Bronchial epithelial cell (primary cell): ENCODE results near the gene APOL3. TPM values are rescaled to one million over a fixed set of nuclear protein-coding genes. Genes with fewer than 3 reads are reported as not detected.
A peak's percentile ranks its signal among the peaks of the same experiment; 100 is the strongest.

Experiments
- DNase-seq: peaks from one replicate; pipeline ENCODE4 v3.0.0-alpha.2; 2010; ENCODE audit warnings: low read depth
- FAIRE-seq: peaks from 2 replicates; lab custom pipeline; 2011; peaks lifted over from hg19 to GRCh38; lab: Jason Lieb, UNC
- H3K27me3 ChIP-seq: 2 replicates; pipeline ENCODE4 v1.5.1; 2011; ENCODE audit warnings: low read length; ENCODE audit not compliant: control insufficient read depth, insufficient read depth
- H3K36me3 ChIP-seq: 2 replicates; pipeline ENCODE4 v1.5.1; 2011; ENCODE audit warnings: low read length; ENCODE audit not compliant: control insufficient read depth, insufficient read depth
- H3K4me3 ChIP-seq: 2 replicates; pipeline ENCODE4 v1.5.1; 2011; ENCODE audit warnings: mild to moderate bottlenecking, low read depth, low read length, control low read depth
- total RNA-seq: library from RNA; depleted of rRNA; stranded (reverse); fragments of >200 nt; gene quantifications from 2 replicates; pipeline ENCODE4 v1.2.1, GENCODE V29; 2014
- TF ChIP-seq, protein P1 (sequence below): IDR thresholded peaks from 2 replicates; pipeline ENCODE4 v1.5.1; 2011; ENCODE audit warnings: mild to moderate bottlenecking, moderate library complexity, low read length, control low read depth, inconsistent platforms; ENCODE audit not compliant: insufficient read depth, severe bottlenecking

Gene APOL3
- total RNA-seq, 1 donor from 2014 or later = not detected

DNA sequence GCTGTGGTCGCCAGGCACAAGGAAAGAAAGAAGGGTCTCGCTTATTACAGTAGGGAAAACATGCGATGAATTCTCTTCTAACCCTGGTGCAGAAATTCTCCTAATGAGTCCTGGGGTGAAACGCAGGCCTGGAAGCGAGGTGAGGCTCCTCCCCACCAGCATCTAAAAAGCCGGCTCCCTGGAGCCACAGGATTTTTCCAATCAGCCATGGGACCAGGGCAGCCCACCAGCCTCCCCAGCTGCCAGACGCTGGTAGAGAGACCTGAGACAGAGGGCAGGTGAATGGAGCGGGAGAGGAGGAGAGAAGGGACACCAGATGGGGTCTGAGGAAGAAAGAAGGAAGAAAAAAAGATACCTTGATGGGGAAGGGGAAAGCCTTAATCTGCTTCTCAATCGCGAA is 28.6 kb downstream of the APOL3 start:
- DNase-seq (no peak), FAIRE-seq (no peak)
- Histone ChIP-seq H3K27me3 (no peaks in the 10 kb centered on the region), H3K36me3 (no peaks in the 10 kb centered on the region), H3K4me3 (no peak overlapping the region)
- TF ChIP-seq, protein P1, sequence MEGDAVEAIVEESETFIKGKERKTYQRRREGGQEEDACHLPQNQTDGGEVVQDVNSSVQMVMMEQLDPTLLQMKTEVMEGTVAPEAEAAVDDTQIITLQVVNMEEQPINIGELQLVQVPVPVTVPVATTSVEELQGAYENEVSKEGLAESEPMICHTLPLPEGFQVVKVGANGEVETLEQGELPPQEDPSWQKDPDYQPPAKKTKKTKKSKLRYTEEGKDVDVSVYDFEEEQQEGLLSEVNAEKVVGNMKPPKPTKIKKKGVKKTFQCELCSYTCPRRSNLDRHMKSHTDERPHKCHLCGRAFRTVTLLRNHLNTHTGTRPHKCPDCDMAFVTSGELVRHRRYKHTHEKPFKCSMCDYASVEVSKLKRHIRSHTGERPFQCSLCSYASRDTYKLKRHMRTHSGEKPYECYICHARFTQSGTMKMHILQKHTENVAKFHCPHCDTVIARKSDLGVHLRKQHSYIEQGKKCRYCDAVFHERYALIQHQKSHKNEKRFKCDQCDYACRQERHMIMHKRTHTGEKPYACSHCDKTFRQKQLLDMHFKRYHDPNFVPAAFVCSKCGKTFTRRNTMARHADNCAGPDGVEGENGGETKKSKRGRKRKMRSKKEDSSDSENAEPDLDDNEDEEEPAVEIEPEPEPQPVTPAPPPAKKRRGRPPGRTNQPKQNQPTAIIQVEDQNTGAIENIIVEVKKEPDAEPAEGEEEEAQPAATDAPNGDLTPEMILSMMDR = no peak

DNA sequence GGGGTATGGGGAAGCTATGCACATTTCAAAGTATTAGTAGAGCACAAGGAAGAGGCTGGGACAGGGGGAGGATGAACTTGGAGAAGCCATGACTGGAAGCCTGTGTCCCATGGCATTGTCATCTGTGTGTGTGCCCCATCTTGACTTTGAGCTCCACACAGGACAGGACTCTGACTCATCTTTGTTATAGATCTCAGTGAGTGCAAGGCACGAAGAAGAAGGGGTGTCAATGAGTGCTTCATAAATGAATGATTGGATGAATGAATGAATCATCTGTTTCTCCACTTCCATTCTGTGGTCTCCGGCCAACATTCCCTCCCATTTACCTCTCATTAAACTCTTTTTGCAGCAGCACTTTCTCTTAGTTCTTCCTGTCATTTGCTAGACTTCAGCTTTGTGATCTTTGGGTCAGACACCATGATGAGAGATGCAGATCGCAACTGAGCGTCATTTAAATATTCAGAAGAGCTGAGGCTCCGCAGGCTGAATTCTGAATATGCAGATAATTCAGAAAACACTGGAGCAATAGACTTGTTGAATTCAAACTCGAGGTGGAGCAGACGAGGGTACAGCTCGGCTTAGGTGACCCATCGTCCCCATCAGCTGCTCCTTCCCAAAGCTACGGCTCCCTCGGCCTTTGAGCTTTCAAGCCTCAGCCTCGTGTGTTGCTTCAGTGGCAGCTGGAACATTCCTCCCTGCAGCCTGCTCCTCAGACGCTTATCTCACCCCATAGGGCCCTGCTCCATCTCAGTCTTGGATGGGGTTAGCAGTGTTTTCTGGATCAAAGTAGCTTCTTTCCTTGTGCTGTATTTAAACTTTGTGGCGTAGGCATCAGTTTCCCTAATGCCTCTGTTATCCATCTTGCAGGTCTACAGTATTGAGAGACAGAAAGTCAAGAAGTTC is 30.8 kb downstream of the APOL3 start:
- no peak overlapping the region for H3K4me3 ChIP-seq
- FAIRE-seq (peak; percentile 23), DNase-seq (no peak)
- H3K27me3 ChIP-seq = no peaks in the 10 kb centered on the region
- TF ChIP-seq, protein P1 = no peak
- H3K36me3 ChIP-seq = no peaks in the 10 kb centered on the region

DNA sequence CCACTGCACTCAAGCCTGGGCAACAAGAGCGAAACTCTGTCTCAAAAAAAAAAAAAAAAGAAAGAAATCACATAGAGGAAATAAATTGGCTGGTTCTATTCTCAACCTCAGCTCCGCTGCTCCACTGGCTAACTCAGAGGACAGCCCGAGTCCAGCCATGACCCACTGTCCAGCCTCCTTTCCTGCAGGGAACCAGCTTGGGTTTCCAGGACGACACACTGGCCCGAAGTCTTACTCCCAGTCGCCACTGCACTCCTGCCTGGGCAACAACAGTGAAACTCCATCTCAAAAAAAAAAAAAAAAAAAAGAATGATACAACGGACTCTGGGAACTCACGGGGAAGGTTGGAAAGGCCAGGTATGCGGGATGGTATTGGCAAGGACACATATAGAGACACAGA is 31.5 kb downstream of the APOL3 start:
- Histone ChIP-seq H3K27me3 (no peaks in the 10 kb centered on the region), H3K4me3 (no peak overlapping the region), H3K36me3 (no peaks in the 10 kb centered on the region)
- FAIRE-seq = no peak
- DNase-seq = no peak
- TF ChIP-seq, protein P1 = no peak

DNA sequence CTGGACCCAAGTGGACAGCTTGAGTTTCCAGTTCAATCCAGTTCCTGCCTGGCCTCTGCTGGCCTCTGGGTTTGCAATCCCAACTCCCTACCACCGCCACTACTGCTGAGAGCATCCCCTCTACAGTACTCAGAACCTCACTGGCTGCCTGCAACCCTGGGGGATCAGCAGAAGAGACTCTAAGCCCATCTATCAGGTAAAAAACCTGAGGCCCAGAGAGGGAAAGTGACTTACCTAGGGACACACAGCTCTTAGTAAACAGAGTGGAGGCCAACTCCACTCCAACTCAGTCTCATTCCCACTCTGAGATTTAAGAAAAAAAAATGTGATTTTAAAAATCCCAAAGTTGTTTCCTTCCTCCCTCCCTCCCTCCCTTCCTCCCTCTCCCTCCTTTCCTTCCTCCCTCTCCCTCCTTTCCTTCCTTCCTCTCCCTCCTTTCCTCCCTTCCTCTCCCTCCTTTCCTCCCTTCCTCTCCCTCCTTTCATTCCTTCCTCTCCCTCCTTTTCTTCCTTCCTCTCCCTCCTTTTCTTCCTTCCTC is 34.5 kb downstream of the APOL3 start:
- TF ChIP-seq, protein P1 = no peak
- no peaks in the 10 kb centered on the region for H3K27me3 ChIP-seq
- no peak for DNase-seq
- H3K36me3 ChIP-seq = no peaks in the 10 kb centered on the region
- H3K4me3 ChIP-seq = no peak overlapping the region
- FAIRE-seq = no peak

DNA sequence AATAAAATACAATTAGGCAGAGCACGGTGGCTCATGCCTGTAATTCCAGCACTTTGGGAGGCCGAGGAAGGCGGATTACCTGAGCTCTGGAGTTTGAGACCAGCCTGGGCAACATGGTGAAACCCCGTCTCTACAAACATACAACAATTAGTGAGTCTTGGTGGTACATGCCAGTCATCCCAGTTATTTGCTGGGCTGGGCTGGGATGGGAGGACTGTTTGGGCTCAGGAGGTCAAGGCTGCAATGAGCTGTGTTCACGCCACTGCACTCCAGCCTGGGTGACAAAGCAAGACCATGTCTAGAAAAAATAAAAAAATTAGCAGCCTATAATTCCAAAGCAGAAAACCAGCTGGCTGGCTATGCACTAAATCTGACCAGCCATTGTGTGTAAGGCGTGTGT is 35.1 kb downstream of the APOL3 start:
- Histone ChIP-seq H3K27me3 (no peaks in the 10 kb centered on the region), H3K36me3 (no peaks in the 10 kb centered on the region), H3K4me3 (no peak overlapping the region)
- DNase-seq = no peak
- FAIRE-seq = no peak
- TF ChIP-seq, protein P1 = no peak
